ENCODE data around the gene METTL23.

The METTL23 gene

DNA sequence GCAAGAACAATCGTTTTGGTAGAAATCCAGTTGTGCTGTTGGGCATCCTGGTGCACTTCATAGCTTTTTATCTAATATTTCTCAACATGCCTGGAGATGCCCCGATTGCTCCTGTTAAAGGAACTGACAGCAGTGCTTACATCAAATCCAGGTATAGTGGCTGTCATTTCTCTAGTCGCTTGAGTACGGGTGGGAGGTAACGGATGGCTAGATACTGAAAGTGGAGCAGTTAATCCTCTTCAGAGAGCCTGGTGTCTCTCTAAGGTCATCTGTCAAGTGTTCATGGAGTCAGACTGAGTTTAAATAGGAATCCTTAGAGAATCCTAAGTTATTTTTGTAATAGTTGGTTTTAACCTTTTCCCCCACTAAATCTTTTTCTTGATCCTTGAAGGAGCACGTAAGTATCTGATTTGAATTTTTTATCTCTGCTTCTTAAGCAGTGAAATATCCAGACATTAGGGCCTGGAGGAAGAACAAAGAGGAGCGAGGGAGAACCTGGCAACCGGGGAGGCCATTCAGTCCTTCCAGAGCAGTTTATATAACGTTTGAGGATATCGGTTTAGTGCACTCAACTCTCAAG is 48.5 kb downstream of the METTL23 start:
- no peak for DNase-seq

DNA sequence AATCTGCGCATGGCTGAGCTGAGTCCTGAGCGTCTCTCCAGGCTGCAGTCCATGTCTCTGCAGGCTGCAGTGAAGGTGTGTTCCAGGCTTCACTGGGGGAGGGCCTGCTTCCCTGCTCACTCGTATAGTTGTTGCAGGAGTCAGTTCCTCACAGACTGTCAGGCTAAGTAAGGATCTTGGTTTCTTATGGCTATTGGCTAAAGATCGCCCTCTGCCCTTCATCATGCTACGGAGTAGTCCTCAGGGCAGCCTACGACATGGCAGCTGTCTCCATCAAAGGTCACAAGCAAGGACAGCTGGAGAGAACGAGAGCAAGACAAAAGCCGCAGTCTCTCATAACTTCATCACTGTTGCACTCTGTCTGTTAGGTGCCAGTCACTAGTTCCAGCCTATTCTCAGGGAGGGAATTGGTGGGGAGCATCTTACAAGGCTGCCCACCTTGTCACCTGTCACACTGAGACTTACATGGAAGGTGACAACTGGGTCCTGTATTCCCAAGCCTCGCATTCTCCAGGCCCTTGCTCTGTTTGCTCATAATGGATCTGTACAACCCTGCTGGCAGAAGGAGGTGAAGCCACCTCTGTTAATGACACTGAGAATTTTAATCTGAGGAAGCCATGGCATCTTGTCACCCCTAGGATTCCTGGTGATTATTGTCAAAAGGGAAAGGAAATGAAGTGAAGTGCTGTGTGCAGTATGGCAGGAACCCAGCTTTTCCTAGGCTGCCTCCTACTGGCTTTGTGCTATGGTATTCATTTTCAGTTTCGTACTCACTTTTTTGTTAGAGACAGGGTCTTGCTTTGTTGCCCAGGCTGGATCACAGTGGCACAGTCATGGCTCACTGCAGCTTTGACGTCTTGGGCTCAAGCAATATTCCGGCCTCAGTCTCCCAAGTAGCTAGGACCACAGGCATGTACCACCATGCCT is 54.7 kb downstream of the METTL23 start:
- DNase-seq: no peak

GRCh38 chr17:76783146-76783545 is 56.5 kb downstream of the METTL23 start:
- no peak for DNase-seq
